Measurements from ENCODE around the gene TRIP12. TPM values are rescaled to one million over a fixed set of nuclear protein-coding genes. Genes with fewer than 3 reads are reported as not detected.
"Not testable (repeated sequence)": the region's sequence is repeated elsewhere in the genome, so short reads cannot be mapped to it uniquely, and the experiment has no call there.

Gene TRIP12
- polyA plus RNA-seq, 1 donor from 2014 or later, result 57.2 TPM

GRCh38 chr2:229794636-229795035, 127.2 kb downstream of the TRIP12 start:
- TF ChIP-seq CTCF (IDR thresholded peaks at IDR 0.05; ENCODE audit: poor library complexity, severe bottlenecking) (no peak), POLR2AphosphoS5 (IDR thresholded peaks at IDR 0.05) (no peak), EP300 (conservative IDR thresholded peaks at IDR 0.05; ENCODE audit: poor library complexity, severe bottlenecking) (no peak), REST (IDR thresholded peaks at IDR 0.05; ENCODE audit: borderline replicate concordance) (no peak), SMC3 (conservative IDR thresholded peaks at IDR 0.05; ENCODE audit: poor library complexity) (no peak), TAF1 (IDR thresholded peaks at IDR 0.05; ENCODE audit: low read depth) (no peak), EZH2 (IDR thresholded peaks at IDR 0.05; ENCODE audit: borderline replicate concordance, insufficient read depth, low read length, poor library complexity, severe bottlenecking) (no peak), MXI1 (conservative IDR thresholded peaks at IDR 0.05; ENCODE audit: poor library complexity, severe bottlenecking) (no peak), RAD21 (conservative IDR thresholded peaks at IDR 0.05) (no peak)
- no peaks in the 10 kb centered on the region for H3K79me2 ChIP-seq (replicated peaks; ENCODE audit: insufficient read depth, low read length)
- peaks cover 17% of the 10 kb centered on the region for H3K36me3 ChIP-seq (ENCODE audit: insufficient read depth, low read length)
- no peak overlapping the region for H2AFZ ChIP-seq (ENCODE audit: low read depth, low read length)
- H3K9ac ChIP-seq (ENCODE audit: low read length), result no peak overlapping the region
- no peaks in the 10 kb centered on the region for H3K9me2 ChIP-seq (ENCODE audit: insufficient read depth, low read length)
- no peaks in the 10 kb centered on the region for H3F3A ChIP-seq (ENCODE audit: insufficient read depth, low read length, poor library complexity, severe bottlenecking)
- H3K27me3 ChIP-seq (ENCODE audit: insufficient read depth, low read depth, low read length), result no peaks in the 10 kb centered on the region
- H3K27ac ChIP-seq (ENCODE audit: low read length), result no peak overlapping the region
- H3K4me2 ChIP-seq (ENCODE audit: low read length), result no peak overlapping the region
- H4K20me1 ChIP-seq (ENCODE audit: insufficient read depth), result no peaks in the 10 kb centered on the region
- no peaks in the 10 kb centered on the region for H3K9me3 ChIP-seq (ENCODE audit: low read length)
- H3K4me3 ChIP-seq (ENCODE audit: low read length), result no peak overlapping the region

DNA sequence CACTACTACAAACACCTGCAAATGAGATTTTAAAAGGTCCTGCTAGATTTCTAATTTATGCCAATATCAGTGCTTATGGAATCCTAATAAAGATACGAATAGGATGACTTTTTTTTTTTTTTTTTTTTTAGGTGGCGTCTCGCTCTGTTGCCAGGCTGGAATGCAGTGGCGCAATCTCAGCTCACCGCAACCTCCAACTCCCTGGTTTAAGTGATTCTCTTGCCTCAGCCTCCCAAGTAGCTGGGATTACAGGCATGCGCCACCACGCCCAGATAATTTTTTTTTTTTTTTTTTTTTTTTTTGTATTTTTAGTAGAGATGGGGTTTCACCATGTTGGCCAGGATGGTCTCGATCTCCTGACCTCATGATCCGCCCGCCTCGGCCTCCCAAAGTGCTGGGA, 135.5 kb downstream of the TRIP12 start:
- not testable (repeated sequence) for H3F3A ChIP-seq (ENCODE audit: insufficient read depth, low read length, poor library complexity, severe bottlenecking); H2AFZ ChIP-seq (ENCODE audit: low read depth, low read length)
- peaks cover 12% of the 10 kb centered on the region for H3K36me3 ChIP-seq (ENCODE audit: insufficient read depth, low read length)

DNA sequence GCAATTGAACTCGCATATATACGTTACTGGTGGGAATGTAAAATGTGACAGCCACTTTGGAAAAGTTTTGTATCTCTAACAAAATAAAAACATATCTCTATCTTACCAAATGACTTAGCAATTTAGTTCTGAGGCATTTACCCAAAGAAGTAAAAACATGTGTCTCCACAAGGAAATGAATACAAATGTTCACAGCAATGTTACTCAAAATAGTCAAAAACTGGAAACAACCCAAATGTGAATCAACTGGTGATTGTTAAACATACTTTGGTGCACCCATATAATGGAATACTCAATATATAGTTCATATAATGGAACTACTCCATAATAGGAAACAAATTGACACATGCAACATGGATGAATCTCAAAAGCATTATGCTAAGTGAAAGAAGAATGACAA, 137.0 kb downstream of the TRIP12 start:
- Histone ChIP-seq H2AFZ (ENCODE audit: low read depth, low read length) (no peak overlapping the region), H3F3A (ENCODE audit: insufficient read depth, low read length, poor library complexity, severe bottlenecking) (no peaks in the 10 kb centered on the region), H3K9me3 (ENCODE audit: low read length) (no peaks in the 10 kb centered on the region), H3K27me3 (ENCODE audit: insufficient read depth, low read depth, low read length) (no peaks in the 10 kb centered on the region), H3K4me3 (ENCODE audit: low read length) (no peak overlapping the region), H3K9ac (ENCODE audit: low read length) (no peak overlapping the region), H3K27ac (ENCODE audit: low read length) (no peak overlapping the region), H3K4me2 (ENCODE audit: low read length) (no peak overlapping the region), H3K9me2 (ENCODE audit: insufficient read depth, low read length) (no peaks in the 10 kb centered on the region), H3K79me2 (replicated peaks; ENCODE audit: insufficient read depth, low read length) (no peaks in the 10 kb centered on the region), H3K36me3 (ENCODE audit: insufficient read depth, low read length) (peaks cover 5% of the 10 kb centered on the region), H4K20me1 (ENCODE audit: insufficient read depth) (no peaks in the 10 kb centered on the region)
- TF ChIP-seq RAD21 (conservative IDR thresholded peaks at IDR 0.05) (no peak), EZH2 (IDR thresholded peaks at IDR 0.05; ENCODE audit: borderline replicate concordance, insufficient read depth, low read length, poor library complexity, severe bottlenecking) (no peak), REST (IDR thresholded peaks at IDR 0.05; ENCODE audit: borderline replicate concordance) (no peak), MXI1 (conservative IDR thresholded peaks at IDR 0.05; ENCODE audit: poor library complexity, severe bottlenecking) (no peak), SMC3 (conservative IDR thresholded peaks at IDR 0.05; ENCODE audit: poor library complexity) (no peak)

More for the DNA sequence above, 135.5 kb downstream of the TRIP12 start:
- H3K9me2 ChIP-seq (ENCODE audit: insufficient read depth, low read length); H4K20me1 ChIP-seq (ENCODE audit: insufficient read depth); H3K4me2 ChIP-seq (ENCODE audit: low read length); H3K9me3 ChIP-seq (ENCODE audit: low read length); H3K79me2 ChIP-seq (replicated peaks; ENCODE audit: insufficient read depth, low read length); H3K27me3 ChIP-seq (ENCODE audit: insufficient read depth, low read depth, low read length); H3K4me3 ChIP-seq (ENCODE audit: low read length); H3K27ac ChIP-seq (ENCODE audit: low read length); H3K9ac ChIP-seq (ENCODE audit: low read length): not testable (repeated sequence)

Measured in neural cell (in vitro differentiated cells).